Thymus (tissue), 11 donors: ENCODE data around the gene RBM19. TPM values are rescaled to one million over a fixed set of nuclear protein-coding genes. Genes with fewer than 3 reads are reported as not detected.
"Not testable (repeated sequence)": the region's sequence is repeated elsewhere in the genome, so short reads cannot be mapped to it uniquely, and the experiment has no call there.

Experiments
- DNase-seq, 9 donors: peaks; one replicate each; pipeline ENCODE4 v3.0.0-alpha.2; 2013; ENCODE audit warnings: low spot score in 9 of 9, low read depth in 6 of 9, missing footprints in 1 of 9
- H3K27ac ChIP-seq, 2 donors: one replicate each; pipeline ENCODE4 v1.5.1; 2013; ENCODE audit warnings: control low read depth in 1 of 2, low read depth in 1 of 2, low read length in 1 of 2, mild to moderate bottlenecking in 1 of 2, moderate library complexity in 1 of 2
- H3K27me3 ChIP-seq, 2 donors: one replicate each; pipeline ENCODE4 v1.5.1; 2013; ENCODE audit warnings: low read length in 1 of 2; ENCODE audit not compliant: control insufficient read depth in 2 of 2, insufficient read depth in 1 of 2
- H3K36me3 ChIP-seq, 2 donors: one replicate each; pipeline ENCODE4 v1.5.1; 2013; ENCODE audit warnings: low read length in 1 of 2, mild to moderate bottlenecking in 1 of 2, moderate library complexity in 1 of 2; ENCODE audit not compliant: control insufficient read depth in 2 of 2, insufficient read depth in 2 of 2
- H3K4me1 ChIP-seq, 2 donors: one replicate each; pipeline ENCODE4 v1.5.1; 2013; ENCODE audit warnings: low read length in 2 of 2; ENCODE audit not compliant: control insufficient read depth in 2 of 2, insufficient read depth in 2 of 2
- H3K4me3 ChIP-seq, 2 donors: one replicate each; pipeline ENCODE4 v1.5.1; 2013; ENCODE audit warnings: low read length in 2 of 2, control low read depth in 1 of 2, mild to moderate bottlenecking in 1 of 2
- H3K9me3 ChIP-seq, 2 donors: one replicate each; pipeline ENCODE4 v1.5.1; 2013; ENCODE audit warnings: low read length in 1 of 2, mild to moderate bottlenecking in 1 of 2; ENCODE audit not compliant: control insufficient read depth in 2 of 2, insufficient read depth in 1 of 2
- WGBS: extraction: QIAGEN DNeasy Blood & Tissue Kit; methylation state at CpG from one replicate; pipeline ENCODE4 v1.1.7; 2013; 5-methylcytosine and 5-hydroxymethylcytosine counted together
- polyA plus RNA-seq: library from polyadenylated mRNA; stranded (reverse); fragments of 200-250 nt; gene quantifications from one replicate; pipeline ENCODE4 v1.2.3, GENCODE V29; 2013
- total RNA-seq: library from RNA; stranded (reverse); fragments of 120-200 nt; gene quantifications from one replicate; pipeline ENCODE4 v1.2.4, GENCODE V29; 2013
- donor health status: healthy.

The RBM19 gene
- total and polyA plus RNA-seq, 2 donors, result 16.0 to 24.2 TPM

DNA sequence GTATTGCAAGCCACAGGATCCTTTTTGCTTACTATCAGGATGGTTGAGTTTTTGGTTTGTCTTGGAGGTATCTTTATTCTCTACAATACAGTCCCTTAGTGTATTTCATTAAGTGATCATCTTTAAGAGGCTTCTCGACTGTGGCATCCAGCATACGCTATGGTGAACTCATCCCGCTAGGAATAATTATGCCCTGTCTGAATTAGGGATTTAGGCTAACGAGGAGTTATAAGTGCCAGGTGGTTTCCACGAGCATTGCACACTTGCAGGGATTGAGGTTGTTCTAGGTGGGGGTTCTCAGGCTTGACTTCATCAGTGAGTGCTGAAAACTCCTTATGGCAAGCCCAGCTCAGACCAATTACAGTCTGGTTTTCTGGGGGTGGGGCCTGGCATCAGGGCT, 37.2 kb upstream of the RBM19 start:
- Histone ChIP-seq H3K4me3 (no peak overlapping the region), H3K9me3 (no peaks in the 10 kb centered on the region), H3K36me3 (no peaks in the 10 kb centered on the region), H3K27me3 (no peaks in the 10 kb centered on the region), H3K27ac (no peak overlapping the region), H3K4me1 (no peaks in the 10 kb centered on the region)
- 89% methylated on average over 5 of the region's 5 CpGs for WGBS
- DNase-seq, result no peak

DNA sequence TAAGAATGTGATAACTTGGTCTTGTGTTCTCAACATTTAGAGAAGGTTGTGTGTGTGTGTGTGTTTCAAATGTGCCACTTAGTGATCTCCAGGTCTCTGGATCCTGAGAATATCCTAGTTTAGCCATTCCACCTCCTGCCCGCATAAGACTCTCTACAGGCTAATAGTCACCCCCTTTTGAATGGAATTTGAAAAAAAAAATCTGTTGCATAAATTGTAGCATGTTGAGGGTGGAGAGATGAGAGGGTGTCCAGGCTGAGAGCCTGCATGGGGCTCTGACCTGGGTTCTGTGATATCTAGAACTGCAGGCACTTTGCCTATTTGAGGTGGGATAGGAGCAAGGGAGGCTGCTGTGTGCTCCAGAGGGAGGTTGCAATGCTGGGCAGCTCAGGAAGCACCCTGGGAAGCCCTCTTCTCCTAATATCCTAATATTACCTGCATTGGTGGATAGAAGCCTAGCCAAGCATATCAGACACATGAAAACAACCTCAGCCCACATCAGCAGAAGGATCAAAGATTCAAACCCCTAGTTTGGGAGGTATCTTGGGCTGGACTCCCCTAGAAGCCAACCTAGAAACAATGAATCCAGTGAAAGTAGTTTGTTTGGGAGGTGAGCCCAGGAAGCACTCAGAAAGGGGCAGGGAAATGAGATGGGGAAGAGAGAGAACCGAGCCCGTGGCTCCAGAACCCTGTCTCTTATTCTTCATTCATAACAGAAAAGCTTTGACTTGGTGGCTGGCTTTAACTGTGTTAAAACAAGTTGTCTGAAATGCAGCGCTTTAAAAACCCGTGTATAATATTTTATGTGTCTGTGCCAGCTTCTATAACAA, 35.6 kb upstream of the RBM19 start:
- 73% methylated on average over 5 of the region's 5 CpGs for WGBS
- Histone ChIP-seq H3K27me3 (no peaks in the 10 kb centered on the region), H3K9me3 (no peaks in the 10 kb centered on the region)

DNA sequence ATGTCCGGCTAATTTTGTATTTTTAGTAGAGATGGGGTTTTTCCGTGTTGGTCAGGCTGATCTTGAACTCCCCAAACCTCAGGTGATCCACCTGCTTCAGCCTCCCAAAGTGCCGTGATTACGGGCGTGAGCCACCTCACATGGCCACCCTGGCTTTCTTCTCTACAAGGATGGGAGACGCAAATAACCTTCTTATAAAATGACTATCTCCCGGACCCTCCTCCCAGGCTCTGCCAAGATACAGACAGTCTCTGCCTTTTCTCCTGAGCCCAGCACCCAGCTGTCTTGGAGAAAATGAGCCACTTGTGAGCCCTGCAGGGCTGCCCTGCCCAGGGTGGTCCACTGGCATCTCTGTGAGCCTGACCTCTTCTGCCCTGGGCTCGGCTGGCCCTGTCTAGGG, 34.7 kb upstream of the RBM19 start:
- H3K9me3 ChIP-seq, result no peaks in the 10 kb centered on the region
- no peak overlapping the region for H3K4me3 ChIP-seq
- no peaks in the 10 kb centered on the region for H3K36me3 ChIP-seq
- WGBS, result 91% methylated on average over 8 of the region's 8 CpGs
- no peaks in the 10 kb centered on the region for H3K4me1 ChIP-seq
- no peak overlapping the region for H3K27ac ChIP-seq
- H3K27me3 ChIP-seq, result no peaks in the 10 kb centered on the region
- no peak for DNase-seq

More for the DNA sequence above, 35.6 kb upstream of the RBM19 start:
- Histone ChIP-seq H3K27ac (no peak overlapping the region), H3K4me1 (no peaks in the 10 kb centered on the region), H3K4me3 (no peak overlapping the region), H3K36me3 (no peaks in the 10 kb centered on the region)
- DNase-seq, result no peak

DNA sequence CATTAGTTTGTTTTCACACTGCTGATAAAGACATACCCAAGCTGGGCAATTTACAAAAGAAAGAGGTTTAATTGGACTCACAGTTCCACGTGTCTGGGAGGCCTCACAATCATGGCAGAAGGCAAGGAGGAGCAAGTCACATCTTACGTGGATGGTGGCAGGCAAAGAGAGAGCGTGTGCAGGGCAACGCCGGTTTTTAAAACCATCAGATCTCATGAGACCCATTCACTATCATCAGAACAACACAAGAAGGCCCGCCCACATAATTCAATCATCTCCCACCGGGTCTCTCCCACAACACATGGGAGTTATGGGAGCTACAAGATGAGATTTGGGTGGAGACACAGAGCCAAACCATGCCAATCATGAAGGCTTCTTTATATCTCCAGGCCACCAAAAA, 34.1 kb upstream of the RBM19 start:
- not testable (repeated sequence) for DNase-seq, H3K9me3 ChIP-seq, H3K27ac ChIP-seq, H3K4me3 ChIP-seq, H3K27me3 ChIP-seq, H3K36me3 ChIP-seq, H3K4me1 ChIP-seq
- 86% methylated on average over 7 of the region's 7 CpGs for WGBS

DNA sequence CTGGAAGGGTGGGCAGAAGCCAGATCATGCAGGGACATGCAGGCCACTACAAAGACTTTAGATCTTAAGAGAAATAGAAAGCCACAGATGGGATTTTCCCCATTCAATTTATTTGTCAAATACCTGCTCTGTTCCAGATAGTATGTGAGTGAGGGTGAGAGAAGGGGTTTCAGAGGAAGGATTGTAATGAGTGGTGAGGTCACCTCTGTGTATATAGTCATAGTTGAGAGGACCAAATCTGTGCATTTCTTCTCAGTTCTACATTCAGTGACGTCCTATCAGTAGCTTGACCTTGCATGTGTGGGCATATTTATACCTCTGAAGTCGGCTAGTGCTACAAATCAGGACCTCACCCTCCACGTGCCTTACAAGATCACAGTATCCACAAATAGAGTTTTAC, 31.2 kb upstream of the RBM19 start:
- WGBS, result 59% methylated on average over 3 of the region's 3 CpGs
- no peak overlapping the region for H3K4me3 ChIP-seq
- H3K4me1 ChIP-seq, result no peaks in the 10 kb centered on the region
- H3K27ac ChIP-seq, result no peak overlapping the region
- no peaks in the 10 kb centered on the region for H3K36me3 ChIP-seq
- H3K27me3 ChIP-seq, result no peaks in the 10 kb centered on the region
- no peak for DNase-seq
- no peaks in the 10 kb centered on the region for H3K9me3 ChIP-seq

DNA sequence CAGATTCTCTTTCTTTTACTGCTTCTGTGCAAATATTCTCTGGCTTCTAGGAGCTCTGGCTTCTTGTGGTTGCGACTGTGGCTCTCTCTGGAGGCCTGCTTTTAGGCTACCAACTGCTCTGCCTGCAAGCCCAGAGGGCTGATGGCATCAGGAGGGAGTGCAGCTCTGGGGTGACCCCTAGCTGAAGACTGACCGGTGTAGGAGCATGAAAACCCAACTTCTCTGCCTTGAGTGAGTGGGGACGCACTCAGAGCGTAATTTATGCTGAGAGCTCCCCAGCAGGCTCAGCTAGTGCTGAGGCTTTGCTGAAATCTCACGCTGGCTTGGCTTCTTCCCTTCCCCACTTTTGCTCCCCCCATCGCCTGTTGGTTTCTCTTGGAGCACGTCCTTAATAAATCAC, 29.9 kb upstream of the RBM19 start:
- no peaks in the 10 kb centered on the region for H3K27me3 ChIP-seq
- H3K4me1 ChIP-seq, result no peaks in the 10 kb centered on the region
- no peak for DNase-seq
- no peaks in the 10 kb centered on the region for H3K36me3 ChIP-seq
- H3K4me3 ChIP-seq, result no peak overlapping the region
- 18% methylated on average over 7 of the region's 7 CpGs for WGBS
- no peak overlapping the region for H3K27ac ChIP-seq
- no peaks in the 10 kb centered on the region for H3K9me3 ChIP-seq

DNA sequence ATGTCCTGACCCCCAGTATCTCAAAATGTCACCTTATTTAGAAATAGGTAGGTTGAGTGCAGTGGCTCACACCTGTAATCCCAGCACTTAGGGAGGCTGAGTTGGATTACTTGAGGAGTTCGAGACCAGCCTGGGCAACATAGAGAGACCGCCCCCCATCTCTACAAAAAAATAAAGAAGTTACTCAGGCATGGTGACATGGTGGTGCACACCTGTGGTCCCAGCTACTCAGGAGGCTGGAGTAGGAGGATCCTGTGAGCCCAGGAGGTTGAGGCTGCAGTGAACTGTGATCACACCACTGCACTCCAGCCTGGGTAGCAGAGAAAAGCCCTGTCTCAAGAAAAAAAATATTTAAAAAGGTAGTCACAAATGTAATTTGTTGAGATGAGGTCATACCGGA, 27.9 kb upstream of the RBM19 start:
- no peak for DNase-seq
- Histone ChIP-seq H3K36me3 (no peaks in the 10 kb centered on the region), H3K4me3 (no peak overlapping the region), H3K4me1 (no peaks in the 10 kb centered on the region), H3K9me3 (no peaks in the 10 kb centered on the region), H3K27ac (no peak overlapping the region), H3K27me3 (no peaks in the 10 kb centered on the region)
- 90% methylated on average over 3 of the region's 3 CpGs for WGBS

DNA sequence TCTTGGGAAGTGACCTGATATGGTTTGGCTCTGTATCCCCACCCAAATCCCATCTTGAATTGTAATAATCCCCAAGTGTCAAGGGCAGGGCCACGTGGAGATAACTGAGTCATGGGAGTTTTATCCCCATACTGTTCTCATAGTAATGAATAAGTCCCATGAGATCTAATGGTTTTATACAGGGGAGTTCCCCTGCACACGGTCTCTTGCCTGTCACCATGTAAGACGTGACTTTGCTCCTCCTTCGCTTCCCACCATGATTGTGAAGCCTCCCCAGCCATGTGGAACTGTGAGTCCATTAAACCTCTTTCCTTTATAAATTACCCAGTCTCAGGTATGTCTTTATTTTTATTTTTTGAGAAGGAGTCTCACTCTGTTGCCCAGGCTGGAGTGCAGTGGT, 26.6 kb upstream of the RBM19 start:
- not testable (repeated sequence) for H3K27me3 ChIP-seq, H3K9me3 ChIP-seq
- 77% methylated on average over 4 of the region's 4 CpGs for WGBS

DNA sequence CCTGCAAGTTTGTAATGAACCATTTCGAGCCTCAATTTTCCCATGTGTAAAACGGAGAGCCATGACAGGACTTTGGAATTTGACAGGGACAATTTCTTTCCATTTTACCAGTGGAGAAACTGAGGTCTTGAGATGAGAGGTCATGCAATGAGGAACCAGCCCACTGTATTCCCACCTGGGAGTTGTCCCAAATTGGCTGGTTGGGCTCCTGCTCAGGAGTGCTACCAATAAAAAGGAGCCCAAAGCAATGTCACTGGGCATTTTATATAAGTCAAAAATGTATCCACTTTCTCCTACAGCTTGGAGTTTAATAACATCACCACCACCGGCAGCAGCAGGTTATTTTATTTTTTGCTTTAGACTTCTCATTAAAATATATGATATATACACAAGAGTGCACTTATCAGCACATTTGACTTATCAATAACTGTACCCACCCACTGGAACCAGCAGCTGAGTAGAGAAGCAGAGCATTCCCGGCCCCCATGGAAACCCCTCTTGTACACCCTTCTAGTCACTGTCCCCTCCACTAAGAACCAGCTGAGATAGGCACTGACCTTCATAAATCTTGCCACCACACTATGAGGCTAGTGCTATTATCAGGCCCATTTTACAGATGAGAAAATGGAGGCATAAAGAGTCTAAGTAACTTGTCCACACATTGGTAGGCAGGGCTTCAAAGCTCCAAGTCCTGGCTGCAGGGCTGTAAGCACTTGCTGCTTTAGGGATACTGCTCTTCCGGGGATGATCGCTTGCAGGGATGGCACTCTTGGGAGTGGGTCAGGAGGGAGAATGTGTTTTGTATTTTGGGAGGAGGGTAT, 25.3 kb upstream of the RBM19 start:
- H3K9me3 ChIP-seq, result no peaks in the 10 kb centered on the region
- WGBS, result 61% methylated on average over 6 of the region's 6 CpGs
- H3K36me3 ChIP-seq, result no peaks in the 10 kb centered on the region
- no peak overlapping the region for H3K4me3 ChIP-seq
- no peak overlapping the region for H3K27ac ChIP-seq
- peaks cover 0 to 2% of the 10 kb centered on the region in 2 donors for H3K27me3 ChIP-seq
- no peak for DNase-seq
- no peaks in the 10 kb centered on the region for H3K4me1 ChIP-seq

More for the DNA sequence above, 26.6 kb upstream of the RBM19 start:
- not testable (repeated sequence) for DNase-seq, H3K36me3 ChIP-seq, H3K27ac ChIP-seq, H3K4me3 ChIP-seq, H3K4me1 ChIP-seq
